Left lung (tissue), 10 donors: ENCODE results near the gene RAB3GAP1. TPM values are rescaled to one million over a fixed set of nuclear protein-coding genes. Genes with fewer than 3 reads are reported as not detected.

ENCODE experiments used
- ATAC-seq: fragments of 200-7000 bp; cut with Tn5 transposase; one replicate; pipeline ENCODE4 v1.9.1; 2020; ENCODE audit warnings: moderate library complexity
- DNase-seq, 4 donors: peaks; one replicate each; pipeline ENCODE4 v3.0.0-alpha.2; 2013 to 2020
- H3K27ac ChIP-seq, 2 donors: fragments of 200-600 bp; sonication (generic) in 1 of 2; one replicate each; pipeline versions ENCODE4 v1.5.0 to v1.8.0; 2020 to 2021
- H3K27me3 ChIP-seq, 2 donors: fragments of 200-600 bp; sonication (generic) in 1 of 2; one replicate each; pipeline versions ENCODE4 v1.5.0 to v1.8.0; 2020 to 2021
- H3K36me3 ChIP-seq, 2 donors: fragments of 200-600 bp; sonication (generic) in 1 of 2; one replicate each; pipeline versions ENCODE4 v1.5.0 to v1.8.0; 2020 to 2021
- H3K4me1 ChIP-seq, 2 donors: fragments of 200-600 bp; one replicate each; pipeline ENCODE4 v1.8.0; 2021
- H3K4me3 ChIP-seq, 2 donors: fragments of 200-600 bp; sonication (generic) in 1 of 2; one replicate each; pipeline versions ENCODE4 v1.5.0 to v1.8.0; 2020 to 2021; ENCODE audit warnings: mild to moderate bottlenecking in 1 of 2
- H3K9me3 ChIP-seq, 2 donors: fragments of 200-600 bp; sonication (generic) in 1 of 2; one replicate each; pipeline versions ENCODE4 v1.5.0 to v1.8.0; 2020 to 2021
- CTCF ChIP-seq, 2 donors: fragments of 200-600 bp; sonication (generic) in 1 of 2; IDR thresholded peaks; one replicate each; pipeline versions ENCODE4 v1.5.0 to v1.8.0; 2021; ENCODE audit warnings: antibody characterized with exemption in 2 of 2
- intact Hi-C, 2 donors: fragments of 100-400 bp; cut with DNase I; formaldehyde crosslinking; loops; one replicate each; pipeline versions ENCODE4 v1.11.2 to v1.14.2; 2022
- polyA plus RNA-seq, 6 donors: library from polyadenylated mRNA; unstranded; fragments of 120-200 nt; gene quantifications; one replicate each; pipeline ENCODE4 v1.2.1, GENCODE V29; 2013; ENCODE audit not compliant: insufficient read length in 6 of 6
- total RNA-seq, 2 donors: library from RNA; stranded (reverse); fragmentation: NEBNext Ultra II Directional; extraction: Animal tissue kit (Norgen Biotek cat#: 25700); gene quantifications; one replicate each; pipeline ENCODE4 v1.2.1, GENCODE V29; 2021
- donor health status: DM: no; HTN: yes; CAD: no.
- donor health status: DM: no; HTN: no; CAD: no.

RAB3GAP1 gene
- total and polyA plus RNA-seq, 8 donors, result 40.2 to 68.1 (median 59.7) TPM

DNA sequence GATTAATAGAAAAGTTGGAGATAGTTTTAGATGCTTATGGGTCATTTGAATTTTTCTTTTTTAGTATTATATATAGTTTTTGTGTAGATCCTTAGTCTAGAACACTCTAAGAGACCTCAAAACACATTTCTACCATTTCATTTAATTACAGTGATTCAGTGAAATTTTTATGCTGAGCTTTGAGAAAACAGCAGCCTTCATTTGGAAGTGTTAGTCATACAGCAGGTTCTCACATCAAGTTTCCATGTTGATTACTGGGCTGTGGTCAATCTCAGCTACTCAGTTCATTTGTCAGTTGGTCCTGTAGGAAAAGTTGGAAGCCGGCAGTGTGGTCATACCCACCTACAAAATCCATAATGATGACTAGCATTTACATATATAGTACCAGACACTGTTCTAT lies 42.8 kb upstream of the RAB3GAP1 start:
- no peak for TF ChIP-seq CTCF (IDR thresholded peaks at IDR 0.05)
- H3K36me3 ChIP-seq, result no peaks in the 10 kb centered on the region

GRCh38 chr2:135010200-135010942 lies 41.7 kb upstream of the RAB3GAP1 start:
- peaks cover 9 to 19% of the 10 kb centered on the region in 2 donors for H3K27me3 ChIP-seq
- ATAC-seq, result no peak
- no peak overlapping the region for H3K27ac ChIP-seq
- H3K4me3 ChIP-seq, result no peak overlapping the region
- H3K4me1 ChIP-seq, result no peaks in the 10 kb centered on the region
- TF ChIP-seq CTCF (IDR thresholded peaks at IDR 0.05), result no peak
- no peaks in the 10 kb centered on the region for H3K9me3 ChIP-seq
- intact Hi-C loops, result no loop called here
- no peak for DNase-seq
- no peaks in the 10 kb centered on the region for H3K36me3 ChIP-seq

More for the DNA sequence above, 42.8 kb upstream of the RAB3GAP1 start:
- ATAC-seq (no peak), DNase-seq (no peak)
- peaks cover 0 to 2% of the 10 kb centered on the region in 2 donors for H3K4me1 ChIP-seq
- no peaks in the 10 kb centered on the region for H3K9me3 ChIP-seq
- H3K4me3 ChIP-seq, result no peak overlapping the region
- peaks cover 9 to 30% of the 10 kb centered on the region in 2 donors for H3K27me3 ChIP-seq
- intact Hi-C loops, result no loop called here
- no peak overlapping the region for H3K27ac ChIP-seq

DNA sequence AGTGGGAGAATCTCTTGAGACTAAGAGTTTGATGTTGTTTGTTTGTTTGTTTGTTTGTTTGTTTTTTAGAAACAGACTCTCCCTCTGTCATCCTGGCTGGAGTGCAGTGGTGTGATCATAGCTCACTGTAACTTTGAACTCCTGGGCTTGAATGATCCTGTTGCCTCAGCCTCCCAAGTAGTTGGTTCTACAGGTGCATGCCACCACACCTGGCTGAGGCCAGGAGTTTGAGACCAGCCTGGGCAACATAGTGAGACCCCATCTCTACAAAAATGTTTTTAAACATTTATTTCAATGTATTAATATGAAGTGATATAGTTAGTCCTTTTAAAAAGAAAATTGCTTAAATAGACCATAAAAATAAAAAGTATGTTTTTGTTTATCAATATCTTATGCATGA lies 40.5 kb upstream of the RAB3GAP1 start:
- Histone ChIP-seq H3K36me3 (no peaks in the 10 kb centered on the region), H3K27ac (no peak overlapping the region), H3K4me3 (no peak overlapping the region), H3K9me3 (no peaks in the 10 kb centered on the region), H3K27me3 (peaks cover 0 to 7% of the 10 kb centered on the region in 2 donors), H3K4me1 (no peaks in the 10 kb centered on the region)
- DNase-seq (no peak), ATAC-seq (no peak)
- intact Hi-C loops, result no loop called here
- no peak for TF ChIP-seq CTCF (IDR thresholded peaks at IDR 0.05)

GRCh38 chr2:135021618-135022017 lies 30.5 kb upstream of the RAB3GAP1 start:
- no peak for DNase-seq
- Histone ChIP-seq H3K36me3 (no peaks in the 10 kb centered on the region), H3K4me1 (no peaks in the 10 kb centered on the region), H3K4me3 (no peak overlapping the region), H3K27ac (no peak overlapping the region), H3K27me3 (no peaks in the 10 kb centered on the region), H3K9me3 (no peaks in the 10 kb centered on the region)
- intact Hi-C loops, result no loop called here
- no peak for ATAC-seq
- no peak for TF ChIP-seq CTCF (IDR thresholded peaks at IDR 0.05)

DNA sequence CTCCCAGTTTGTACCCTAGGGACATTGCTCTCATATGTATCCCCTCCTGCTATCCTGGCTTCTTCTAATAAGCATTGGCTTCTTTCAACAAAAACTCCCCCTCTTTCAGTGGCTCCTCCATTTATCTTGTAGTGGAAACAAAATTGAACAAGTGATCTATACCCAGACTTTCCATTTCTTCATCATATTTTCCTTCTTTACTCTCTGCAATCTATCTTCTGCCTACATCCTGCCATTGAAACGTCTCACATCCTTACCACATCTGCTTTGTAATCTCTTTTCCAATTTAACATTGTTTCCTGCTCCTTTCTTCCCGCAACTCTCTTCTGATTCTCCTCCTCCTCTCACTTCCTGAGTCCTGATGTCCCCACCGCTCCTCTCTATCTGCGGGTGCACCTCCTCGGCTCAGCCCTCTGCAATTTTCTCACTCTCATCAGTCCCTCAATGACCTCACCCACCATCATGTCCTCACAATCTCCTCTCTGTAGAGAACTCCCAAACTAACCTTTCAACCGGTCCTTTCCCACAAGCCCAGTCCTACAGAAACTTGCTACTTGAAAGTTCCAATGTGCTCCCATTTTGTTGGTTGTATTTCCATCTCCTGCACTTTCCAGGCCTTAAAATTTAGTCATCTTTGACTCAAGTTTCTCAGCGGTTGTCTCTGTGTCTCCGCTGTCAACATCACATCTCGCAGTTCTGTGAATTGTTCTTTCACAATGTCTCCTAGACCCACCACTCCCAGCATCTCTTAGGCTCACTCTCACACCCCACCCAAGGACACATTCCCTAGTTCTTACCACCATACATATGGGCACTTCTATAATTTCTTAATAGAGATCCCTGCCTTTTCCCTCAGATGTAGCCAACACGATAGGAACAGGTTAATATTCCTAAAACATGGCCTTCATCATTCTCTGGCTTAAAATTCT lies 28.9 kb upstream of the RAB3GAP1 start:
- intact Hi-C loops, result no loop called here
- Histone ChIP-seq H3K9me3 (no peaks in the 10 kb centered on the region), H3K27ac (no peak overlapping the region), H3K27me3 (no peaks in the 10 kb centered on the region), H3K4me3 (no peak overlapping the region), H3K36me3 (no peaks in the 10 kb centered on the region), H3K4me1 (no peaks in the 10 kb centered on the region)
- ATAC-seq (no peak), DNase-seq (no peak)
- TF ChIP-seq CTCF (IDR thresholded peaks at IDR 0.05), result no peak
